Neural cell (in vitro differentiated cells): ENCODE measurements around the gene MKNK1. TPM values are rescaled to one million over a fixed set of nuclear protein-coding genes. Genes with fewer than 3 reads are reported as not detected.

Experiments used
- H2AFZ ChIP-seq: fragments of 200-600, 300-800 bp; sonication (generic), shearing (Covaris generic); 2 replicates; pipeline ENCODE4 v1.6.0; 2014; ENCODE audit warnings: low read depth, mild to moderate bottlenecking, antibody characterized with exemption, low read length, moderate library complexity
- H3F3A ChIP-seq: fragments of 200-600 bp; shearing (Covaris generic); 2 replicates; pipeline ENCODE4 v1.6.1; 2016; ENCODE audit warnings: mild to moderate bottlenecking, moderate library complexity, mixed read lengths, antibody characterized with exemption, low read length; ENCODE audit not compliant: insufficient read depth, poor library complexity, severe bottlenecking
- H3K27ac ChIP-seq: fragments of 200-600, 300-800 bp; sonication (generic), shearing (Covaris generic); 2 replicates; pipeline ENCODE4 v1.5.1; 2014; ENCODE audit warnings: mild to moderate bottlenecking, low read length, moderate library complexity
- H3K27me3 ChIP-seq: fragments of 300-800, 200-600 bp; sonication (generic), shearing (Covaris generic); 2 replicates; pipeline ENCODE4 v1.6.0; 2014; ENCODE audit warnings: mild to moderate bottlenecking, low read depth, low read length, moderate library complexity; ENCODE audit not compliant: insufficient read depth
- H3K36me3 ChIP-seq: fragments of 300-800, 200-600 bp; sonication (generic), shearing (Covaris generic); 2 replicates; pipeline ENCODE4 v1.5.1; 2014; ENCODE audit warnings: mild to moderate bottlenecking, antibody characterized with exemption, low read length, moderate library complexity; ENCODE audit not compliant: insufficient read depth
- H3K4me2 ChIP-seq: fragments of 300-800, 200-600 bp; sonication (generic), shearing (Covaris generic); 2 replicates; pipeline ENCODE4 v1.6.0; 2014; ENCODE audit warnings: mild to moderate bottlenecking, low read length
- H3K4me3 ChIP-seq: fragments of 300-800, 200-600 bp; sonication (generic), shearing (Covaris generic); 2 replicates; pipeline ENCODE4 v1.5.1; 2014; ENCODE audit warnings: mild to moderate bottlenecking, low read length, moderate library complexity
- H3K79me2 ChIP-seq: fragments of 200-600 bp; shearing (Covaris generic); replicated peaks from 2 replicates; pipeline ENCODE4 v1.6.0; 2014; ENCODE audit warnings: mild to moderate bottlenecking, low read length, moderate library complexity; ENCODE audit not compliant: insufficient read depth
- H3K9ac ChIP-seq: fragments of 300-800, 200-600 bp; sonication (generic), shearing (Covaris generic); 2 replicates; pipeline ENCODE4 v1.6.1; 2016; ENCODE audit warnings: mild to moderate bottlenecking, low read length, mixed read lengths
- H3K9me2 ChIP-seq: fragments of 200-600 bp; shearing (Covaris generic); 2 replicates; pipeline ENCODE4 v1.6.1; 2016; ENCODE audit warnings: mild to moderate bottlenecking, low read length, mixed read lengths; ENCODE audit not compliant: insufficient read depth
- H3K9me3 ChIP-seq: fragments of 200-600, 300-800 bp; sonication (generic), shearing (Covaris generic); 2 replicates; pipeline ENCODE4 v1.6.1; 2016; ENCODE audit warnings: mild to moderate bottlenecking, mixed run types, low read length, moderate library complexity, mixed read lengths
- H4K20me1 ChIP-seq: fragments of 200-600 bp; shearing (Covaris generic); 2 replicates; pipeline ENCODE4 v1.6.1; 2016; ENCODE audit warnings: mild to moderate bottlenecking, mixed run types; ENCODE audit not compliant: insufficient read depth
- EP300 ChIP-seq: fragments of 450-650 bp; conservative IDR thresholded peaks from 2 replicates; pipeline ENCODE4 v1.6.1; 2014; ENCODE audit warnings: antibody characterized with exemption, mild to moderate bottlenecking, moderate library complexity; ENCODE audit not compliant: poor library complexity, severe bottlenecking
- EZH2 ChIP-seq: fragments of 200-600, 300-800 bp; shearing (Covaris generic), sonication (generic); IDR thresholded peaks from 2 replicates; pipeline ENCODE4 v1.6.1; 2014; ENCODE audit warnings: antibody characterized with exemption, low read length, borderline replicate concordance, mild to moderate bottlenecking; ENCODE audit not compliant: insufficient read depth, poor library complexity, severe bottlenecking
- MXI1 ChIP-seq: fragments of 450-650 bp; conservative IDR thresholded peaks from 2 replicates; pipeline ENCODE4 v1.6.1; 2014; ENCODE audit warnings: antibody characterized with exemption, mild to moderate bottlenecking; ENCODE audit not compliant: poor library complexity, severe bottlenecking
- POLR2AphosphoS5 ChIP-seq: IDR thresholded peaks from 2 replicates; pipeline ENCODE4 v1.6.1; 2012
- RAD21 ChIP-seq: fragments of 450-650 bp; conservative IDR thresholded peaks from 2 replicates; pipeline ENCODE4 v1.6.1; 2014; ENCODE audit warnings: antibody characterized with exemption, mild to moderate bottlenecking, moderate library complexity
- SMC3 ChIP-seq: fragments of 450-650 bp; conservative IDR thresholded peaks from 2 replicates; pipeline ENCODE4 v1.6.1; 2014; ENCODE audit warnings: antibody characterized with exemption, mild to moderate bottlenecking, moderate library complexity; ENCODE audit not compliant: poor library complexity
- TAF1 ChIP-seq: IDR thresholded peaks from 2 replicates; pipeline ENCODE4 v1.6.1; 2012; ENCODE audit warnings: low read depth
- polyA plus RNA-seq: library from polyadenylated mRNA; depleted of rRNA; stranded (reverse); fragments of >200 nt; gene quantifications from 2 replicates; pipeline ENCODE4 v1.2.3, GENCODE V29; 2014
- TF ChIP-seq, protein P1 (sequence below): fragments of 450-650 bp; IDR thresholded peaks from 2 replicates; pipeline ENCODE4 v1.5.1; 2014; ENCODE audit warnings: antibody characterized with exemption, mild to moderate bottlenecking, moderate library complexity; ENCODE audit not compliant: poor library complexity, severe bottlenecking
- TF ChIP-seq, protein P2 (sequence below): IDR thresholded peaks from 2 replicates; pipeline ENCODE4 v1.6.1; 2012; ENCODE audit warnings: borderline replicate concordance

MKNK1 gene
- polyA plus RNA-seq, 1 donor from 2014 or later = 9.6 TPM

DNA sequence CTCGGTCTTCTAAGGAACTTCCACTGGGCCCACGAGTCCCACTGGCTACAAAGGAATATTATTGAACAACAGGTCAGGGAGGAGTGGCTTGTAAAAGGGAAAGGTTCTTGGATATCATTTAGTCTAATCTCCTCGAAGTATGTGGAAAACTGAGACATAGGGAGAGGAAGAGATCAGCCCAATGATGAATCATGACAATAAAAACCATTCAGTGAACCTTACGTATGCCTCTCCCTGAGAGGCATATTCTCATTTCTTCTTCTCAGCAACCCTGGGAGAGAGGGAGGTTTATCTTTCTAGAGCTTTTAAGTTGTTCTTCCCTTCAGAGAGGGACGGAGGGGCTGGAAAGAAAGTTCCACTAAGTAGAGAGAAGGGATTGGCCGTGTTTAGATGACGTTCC lies 17.9 kb upstream of the MKNK1 start:
- Histone ChIP-seq H3K27ac (no peak overlapping the region), H4K20me1 (no peaks in the 10 kb centered on the region), H3F3A (no peaks in the 10 kb centered on the region), H3K4me3 (no peak overlapping the region), H3K36me3 (no peaks in the 10 kb centered on the region), H3K9ac (no peak overlapping the region), H3K27me3 (peaks cover 11% of the 10 kb centered on the region), H3K9me3 (no peaks in the 10 kb centered on the region), H2AFZ (no peak overlapping the region), H3K79me2 (no peaks in the 10 kb centered on the region), H3K9me2 (no peaks in the 10 kb centered on the region), H3K4me2 (no peak overlapping the region)
- TF ChIP-seq, protein P1, sequence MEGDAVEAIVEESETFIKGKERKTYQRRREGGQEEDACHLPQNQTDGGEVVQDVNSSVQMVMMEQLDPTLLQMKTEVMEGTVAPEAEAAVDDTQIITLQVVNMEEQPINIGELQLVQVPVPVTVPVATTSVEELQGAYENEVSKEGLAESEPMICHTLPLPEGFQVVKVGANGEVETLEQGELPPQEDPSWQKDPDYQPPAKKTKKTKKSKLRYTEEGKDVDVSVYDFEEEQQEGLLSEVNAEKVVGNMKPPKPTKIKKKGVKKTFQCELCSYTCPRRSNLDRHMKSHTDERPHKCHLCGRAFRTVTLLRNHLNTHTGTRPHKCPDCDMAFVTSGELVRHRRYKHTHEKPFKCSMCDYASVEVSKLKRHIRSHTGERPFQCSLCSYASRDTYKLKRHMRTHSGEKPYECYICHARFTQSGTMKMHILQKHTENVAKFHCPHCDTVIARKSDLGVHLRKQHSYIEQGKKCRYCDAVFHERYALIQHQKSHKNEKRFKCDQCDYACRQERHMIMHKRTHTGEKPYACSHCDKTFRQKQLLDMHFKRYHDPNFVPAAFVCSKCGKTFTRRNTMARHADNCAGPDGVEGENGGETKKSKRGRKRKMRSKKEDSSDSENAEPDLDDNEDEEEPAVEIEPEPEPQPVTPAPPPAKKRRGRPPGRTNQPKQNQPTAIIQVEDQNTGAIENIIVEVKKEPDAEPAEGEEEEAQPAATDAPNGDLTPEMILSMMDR = no peak
- TF ChIP-seq, protein P2, sequence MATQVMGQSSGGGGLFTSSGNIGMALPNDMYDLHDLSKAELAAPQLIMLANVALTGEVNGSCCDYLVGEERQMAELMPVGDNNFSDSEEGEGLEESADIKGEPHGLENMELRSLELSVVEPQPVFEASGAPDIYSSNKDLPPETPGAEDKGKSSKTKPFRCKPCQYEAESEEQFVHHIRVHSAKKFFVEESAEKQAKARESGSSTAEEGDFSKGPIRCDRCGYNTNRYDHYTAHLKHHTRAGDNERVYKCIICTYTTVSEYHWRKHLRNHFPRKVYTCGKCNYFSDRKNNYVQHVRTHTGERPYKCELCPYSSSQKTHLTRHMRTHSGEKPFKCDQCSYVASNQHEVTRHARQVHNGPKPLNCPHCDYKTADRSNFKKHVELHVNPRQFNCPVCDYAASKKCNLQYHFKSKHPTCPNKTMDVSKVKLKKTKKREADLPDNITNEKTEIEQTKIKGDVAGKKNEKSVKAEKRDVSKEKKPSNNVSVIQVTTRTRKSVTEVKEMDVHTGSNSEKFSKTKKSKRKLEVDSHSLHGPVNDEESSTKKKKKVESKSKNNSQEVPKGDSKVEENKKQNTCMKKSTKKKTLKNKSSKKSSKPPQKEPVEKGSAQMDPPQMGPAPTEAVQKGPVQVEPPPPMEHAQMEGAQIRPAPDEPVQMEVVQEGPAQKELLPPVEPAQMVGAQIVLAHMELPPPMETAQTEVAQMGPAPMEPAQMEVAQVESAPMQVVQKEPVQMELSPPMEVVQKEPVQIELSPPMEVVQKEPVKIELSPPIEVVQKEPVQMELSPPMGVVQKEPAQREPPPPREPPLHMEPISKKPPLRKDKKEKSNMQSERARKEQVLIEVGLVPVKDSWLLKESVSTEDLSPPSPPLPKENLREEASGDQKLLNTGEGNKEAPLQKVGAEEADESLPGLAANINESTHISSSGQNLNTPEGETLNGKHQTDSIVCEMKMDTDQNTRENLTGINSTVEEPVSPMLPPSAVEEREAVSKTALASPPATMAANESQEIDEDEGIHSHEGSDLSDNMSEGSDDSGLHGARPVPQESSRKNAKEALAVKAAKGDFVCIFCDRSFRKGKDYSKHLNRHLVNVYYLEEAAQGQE = no peak
- no peak for TF ChIP-seq TAF1
- no peak for TF ChIP-seq EZH2
- TF ChIP-seq RAD21 = no peak
- TF ChIP-seq SMC3 = no peak
- TF ChIP-seq POLR2AphosphoS5 = no peak
- no peak for TF ChIP-seq MXI1
- TF ChIP-seq EP300 = no peak

DNA sequence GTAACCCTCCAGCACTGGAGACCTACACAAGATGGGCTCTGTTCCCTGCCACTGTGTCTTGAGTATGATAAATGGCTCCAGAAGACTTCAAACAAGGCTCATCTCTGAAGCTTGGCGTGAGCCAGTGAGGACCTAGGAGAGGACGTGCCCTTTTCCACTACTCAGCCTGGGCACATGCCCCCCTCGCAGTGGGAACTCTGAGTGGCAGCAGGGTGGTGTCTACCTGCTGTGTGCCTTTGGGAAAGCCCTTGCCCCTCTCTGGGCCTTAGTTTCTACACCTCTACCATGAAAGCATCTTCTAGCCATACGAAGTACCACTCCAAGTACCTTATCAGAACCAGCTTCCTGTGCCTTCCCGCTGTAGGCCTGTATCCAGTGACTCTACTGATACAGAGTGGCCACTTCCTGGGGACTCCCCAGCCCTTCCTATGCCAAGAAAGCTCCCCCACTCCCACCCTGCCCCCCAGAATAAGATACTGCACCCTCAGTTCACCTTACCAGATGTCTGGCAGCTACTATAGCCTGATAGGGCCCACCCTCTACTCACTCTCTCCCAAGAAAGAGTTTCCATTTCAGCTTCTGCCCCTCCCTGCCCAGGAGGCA lies 15.7 kb upstream of the MKNK1 start:
- Histone ChIP-seq H3K4me2 (no peak overlapping the region), H3K9me2 (no peaks in the 10 kb centered on the region), H3K27ac (no peak overlapping the region), H3K4me3 (no peak overlapping the region), H3K36me3 (no peaks in the 10 kb centered on the region), H3K9me3 (no peaks in the 10 kb centered on the region), H4K20me1 (no peaks in the 10 kb centered on the region), H3K79me2 (no peaks in the 10 kb centered on the region), H3K27me3 (peaks cover 21% of the 10 kb centered on the region), H3F3A (no peaks in the 10 kb centered on the region), H2AFZ (no peak overlapping the region), H3K9ac (no peak overlapping the region)
- TF ChIP-seq EP300 (no peak), SMC3 (no peak), TAF1 (no peak), POLR2AphosphoS5 (no peak), RAD21 (no peak), EZH2 (no peak), MXI1 (no peak)
- TF ChIP-seq, protein P2 = no peak
- TF ChIP-seq, protein P1 = no peak
